ENCODE results near the gene HAPLN3.
"Not testable (repeated sequence)": the region's sequence is repeated elsewhere in the genome, so short reads cannot be mapped to it uniquely, and the experiment has no call there.

The HAPLN3 gene, protein sequence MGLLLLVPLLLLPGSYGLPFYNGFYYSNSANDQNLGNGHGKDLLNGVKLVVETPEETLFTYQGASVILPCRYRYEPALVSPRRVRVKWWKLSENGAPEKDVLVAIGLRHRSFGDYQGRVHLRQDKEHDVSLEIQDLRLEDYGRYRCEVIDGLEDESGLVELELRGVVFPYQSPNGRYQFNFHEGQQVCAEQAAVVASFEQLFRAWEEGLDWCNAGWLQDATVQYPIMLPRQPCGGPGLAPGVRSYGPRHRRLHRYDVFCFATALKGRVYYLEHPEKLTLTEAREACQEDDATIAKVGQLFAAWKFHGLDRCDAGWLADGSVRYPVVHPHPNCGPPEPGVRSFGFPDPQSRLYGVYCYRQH

DNA sequence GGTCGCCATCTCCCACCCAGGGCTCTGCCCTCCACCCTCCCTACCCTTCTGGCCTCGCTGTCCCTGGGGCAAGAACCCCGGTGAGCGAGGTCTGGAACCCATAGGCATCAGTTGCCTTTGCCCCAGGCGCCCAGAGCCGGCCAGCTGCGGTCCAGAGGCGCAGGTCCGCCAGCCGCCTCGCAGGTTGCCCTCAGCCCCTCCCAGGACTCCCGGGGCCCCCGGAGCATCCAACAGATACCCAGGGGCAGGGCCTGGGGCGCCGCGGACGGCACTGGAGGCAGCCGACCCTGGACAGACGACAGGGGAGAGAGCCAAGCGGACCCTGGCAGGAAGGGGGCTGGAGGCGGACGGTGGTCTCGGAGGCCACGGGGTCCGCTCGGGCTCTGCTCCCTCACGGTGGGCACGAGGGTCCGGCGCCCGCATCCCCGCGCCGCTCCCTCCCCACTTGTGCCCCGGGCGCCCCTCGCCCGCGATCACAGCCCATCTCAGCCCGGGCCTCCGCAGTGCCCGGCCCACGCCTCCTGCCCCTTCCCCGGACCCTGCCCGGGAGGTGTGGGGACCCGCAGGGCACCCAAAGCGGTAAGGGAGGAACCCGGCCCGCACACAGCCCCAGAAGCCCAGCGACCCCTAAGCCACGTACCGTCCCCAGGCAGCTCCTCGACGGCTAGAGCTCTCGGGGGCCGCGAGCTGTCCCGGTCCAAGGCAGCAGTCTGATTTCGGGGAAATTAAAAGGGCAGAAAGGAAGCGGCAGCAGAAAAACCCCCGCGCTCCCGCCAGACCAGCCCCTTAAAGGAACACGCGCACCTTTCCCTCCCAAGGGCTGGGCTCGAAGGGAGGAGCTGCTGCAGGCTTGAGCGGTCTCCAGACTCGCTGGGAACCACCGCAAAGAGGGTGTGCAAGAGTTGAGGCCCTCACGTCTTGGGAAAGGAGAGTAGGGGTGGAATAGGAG is at the start of gene HAPLN3:
TSS of gene HAPLN3 (minus strand) at position 726 of the 949 bp plus-strand sequence. CDS start 8,246 bp downstream, outside the sequence.
- no peak for DNase-seq

DNA sequence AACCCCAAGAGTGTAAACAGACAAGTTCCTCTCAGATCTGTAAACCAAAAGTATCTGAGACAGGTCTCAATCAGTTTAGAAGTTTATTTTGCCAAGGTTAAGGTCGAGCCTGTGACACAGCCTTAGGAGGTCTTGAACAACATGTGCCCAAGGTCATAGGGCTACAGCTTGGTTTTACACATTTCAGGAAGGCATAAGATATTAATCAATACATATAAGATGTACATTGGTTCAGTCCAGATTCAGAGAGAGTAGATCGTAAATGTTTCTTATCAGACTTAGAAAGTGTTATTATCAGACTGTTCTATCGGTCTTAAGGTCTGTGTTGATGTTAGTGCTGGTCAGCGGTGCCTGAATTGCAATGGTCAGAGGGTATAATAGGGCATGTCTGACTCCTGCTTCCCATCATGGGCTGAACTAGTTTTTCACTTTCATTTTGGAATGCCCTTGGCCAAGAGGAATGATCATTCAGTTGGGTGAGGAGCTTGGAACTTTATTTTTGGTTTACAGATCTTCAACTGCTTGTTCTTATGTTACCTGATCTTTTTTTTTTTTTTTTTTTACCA is 44.8 kb upstream of the HAPLN3 start:
- DNase-seq: no peak

DNA sequence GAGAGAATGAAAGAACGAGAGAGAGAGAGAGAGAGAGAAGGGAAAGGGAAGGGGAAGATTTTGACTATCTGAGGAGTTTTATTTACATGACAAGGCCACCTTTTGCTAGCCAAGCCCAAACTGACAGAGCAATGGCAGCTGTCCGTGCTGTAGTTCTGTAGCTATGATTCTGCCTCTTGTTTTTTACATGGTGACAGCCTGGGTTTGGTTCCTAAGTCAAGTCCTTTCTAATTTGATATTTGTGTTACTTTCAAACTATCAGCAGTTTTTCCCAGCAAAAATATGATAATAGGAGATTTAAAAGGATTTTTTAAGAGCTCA is 44.1 kb upstream of the HAPLN3 start:
- no peak for DNase-seq

DNA sequence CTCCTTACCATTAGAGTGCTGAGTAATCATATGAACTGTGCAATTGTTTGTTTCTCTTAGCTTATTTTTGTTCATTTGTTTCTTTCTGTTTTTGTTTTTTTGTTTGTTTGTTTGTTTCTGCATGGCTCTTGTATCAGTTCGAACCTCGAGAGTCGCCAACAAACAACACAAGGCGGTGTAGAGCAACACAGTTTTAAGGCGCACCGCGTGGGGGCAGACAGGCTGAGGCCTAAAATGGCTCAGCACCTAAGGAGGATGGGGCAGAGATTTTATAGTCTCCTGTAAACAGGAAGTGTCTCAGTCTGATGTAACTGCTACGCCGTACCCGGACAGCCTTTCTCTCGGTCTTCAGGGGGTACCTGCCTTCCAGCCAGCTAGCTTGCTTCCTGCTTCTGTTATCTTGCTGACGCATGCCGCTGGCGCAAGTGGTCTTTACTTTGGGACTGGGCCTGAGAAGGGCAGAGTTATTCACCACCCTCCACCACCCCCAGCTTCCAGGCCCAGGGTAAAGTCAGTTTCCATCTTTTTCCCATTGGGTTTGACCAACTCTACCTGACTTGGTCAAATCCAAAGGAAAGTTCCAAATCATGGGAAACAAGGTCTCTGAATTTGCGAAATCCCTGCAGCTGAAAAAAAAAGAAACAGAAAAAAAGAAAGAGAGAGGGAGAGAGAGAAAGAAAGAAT is 43.6 kb upstream of the HAPLN3 start:
- DNase-seq: no peak

DNA sequence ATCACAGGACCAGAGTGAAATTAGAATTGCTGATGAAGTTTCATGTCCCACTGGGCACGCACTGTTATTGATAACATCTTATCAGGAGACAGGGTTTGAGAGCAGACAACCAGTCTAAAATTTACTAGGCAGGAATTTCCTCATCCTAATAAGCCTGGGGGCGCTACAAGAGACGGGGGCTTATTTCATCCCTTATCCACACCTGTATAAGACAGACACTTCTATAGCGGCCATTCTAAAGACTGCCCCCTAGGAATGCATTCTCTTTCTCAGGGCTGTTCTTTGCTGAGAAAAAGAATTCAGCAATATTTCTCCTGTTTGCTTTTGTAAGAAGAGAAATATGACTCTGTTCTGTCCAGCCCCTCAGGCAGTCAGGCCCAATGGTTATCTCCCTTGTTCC is 39.1 kb upstream of the HAPLN3 start:
- DNase-seq: not testable (repeated sequence)

DNA sequence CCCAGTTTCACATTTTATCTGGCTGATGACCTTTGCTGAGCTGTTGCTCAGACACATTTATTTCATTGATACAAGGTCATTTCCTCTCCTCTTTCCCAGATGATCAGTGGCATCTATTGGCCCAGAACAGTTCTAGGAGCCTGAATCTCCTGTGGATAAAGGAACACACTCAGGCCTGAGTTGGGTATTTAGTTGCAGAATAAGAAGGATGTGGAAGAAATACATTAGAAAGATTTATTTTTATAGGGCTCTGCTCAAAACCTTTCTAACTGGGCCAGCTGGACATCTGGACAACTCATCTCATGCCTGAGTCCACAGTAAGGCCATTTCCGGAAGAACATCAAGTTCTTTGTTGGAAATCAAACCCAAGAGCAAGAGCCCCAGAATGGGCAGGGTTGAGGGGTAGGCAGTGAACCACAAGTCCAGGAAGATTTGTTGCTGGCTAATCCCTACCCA is 37.6 kb upstream of the HAPLN3 start:
- DNase-seq: no peak

DNA sequence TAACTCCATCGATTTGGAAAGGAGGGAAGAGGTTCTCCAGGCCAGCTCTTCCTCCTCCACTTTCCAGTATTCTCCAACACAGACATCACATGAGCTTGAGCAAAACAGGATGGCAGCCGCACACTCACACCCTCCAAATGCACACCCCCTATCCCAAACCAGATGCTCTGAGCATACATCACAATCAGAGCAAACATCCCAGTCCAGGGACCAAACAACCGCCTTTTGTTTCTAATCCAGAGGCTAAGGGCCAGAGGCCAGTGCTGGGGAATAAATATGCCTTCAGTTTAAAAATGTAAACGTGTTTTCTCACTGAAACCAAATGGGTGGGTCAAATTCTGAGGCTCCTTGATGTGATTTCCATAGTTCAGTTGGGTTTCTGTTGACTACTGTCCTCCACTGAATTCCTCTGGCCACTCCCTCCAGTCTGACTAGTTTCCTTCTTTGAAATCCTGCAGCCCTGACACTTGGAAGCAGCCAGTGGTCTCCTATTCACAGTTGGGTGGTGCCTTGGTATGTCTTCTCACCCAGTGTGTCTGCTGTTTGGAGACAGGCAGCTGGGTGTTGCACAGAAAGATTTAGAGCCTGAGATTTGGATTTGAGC is 37.0 kb upstream of the HAPLN3 start:
- no peak for DNase-seq

DNA sequence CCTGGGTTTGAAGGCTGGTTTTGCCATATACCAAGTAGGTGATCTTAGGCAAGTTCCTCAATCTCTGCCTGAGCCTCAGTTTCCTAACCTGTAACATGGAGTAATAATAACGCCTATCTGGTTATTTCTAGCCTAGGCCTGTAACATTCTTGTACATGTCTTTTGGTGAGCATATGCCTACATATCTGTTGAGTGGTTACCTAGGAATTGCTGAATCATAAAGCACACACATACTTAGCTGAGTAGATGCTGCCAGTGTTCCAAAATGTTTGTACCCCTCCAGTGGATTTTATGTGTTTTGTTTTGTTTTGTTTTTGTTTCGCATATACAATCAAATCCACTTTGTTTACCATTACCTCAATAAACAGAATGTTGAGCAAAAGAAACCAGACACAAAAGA is 35.2 kb upstream of the HAPLN3 start:
- no peak for DNase-seq

DNA sequence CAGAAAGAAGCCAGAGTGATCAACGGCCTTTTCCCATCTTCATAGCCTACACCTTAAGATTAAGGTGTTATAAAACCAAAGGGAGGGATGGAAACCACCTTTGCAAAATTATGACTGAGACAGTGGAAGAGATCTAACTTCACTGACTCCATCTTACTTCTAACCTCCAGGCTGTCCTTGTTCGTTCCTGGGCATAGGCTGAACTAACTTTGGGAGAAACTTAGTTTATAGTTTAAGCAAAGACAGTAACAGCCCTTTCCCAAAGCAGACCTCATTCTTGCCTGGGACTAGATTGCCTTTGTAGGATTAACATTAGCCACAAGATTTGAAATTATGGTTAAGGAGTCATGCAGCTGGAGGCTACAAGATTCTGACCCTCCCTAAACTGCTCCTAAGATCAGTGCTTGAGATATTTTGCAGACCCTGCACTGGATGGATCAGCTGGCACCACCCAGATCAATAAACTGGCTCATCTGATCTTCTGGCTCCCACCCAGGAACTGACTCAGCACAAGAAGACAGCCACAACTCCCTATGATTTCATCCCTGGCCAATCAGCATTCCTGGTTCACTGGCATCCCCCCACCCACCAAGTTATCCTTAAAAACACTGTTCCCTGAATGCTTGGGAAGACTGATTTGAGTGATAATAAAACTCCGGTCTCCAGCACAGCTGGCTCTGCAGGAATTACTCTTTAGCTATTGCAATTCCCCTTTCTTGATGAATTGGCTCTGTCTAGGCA is 34.2 kb upstream of the HAPLN3 start:
- not testable (repeated sequence) for DNase-seq

DNA sequence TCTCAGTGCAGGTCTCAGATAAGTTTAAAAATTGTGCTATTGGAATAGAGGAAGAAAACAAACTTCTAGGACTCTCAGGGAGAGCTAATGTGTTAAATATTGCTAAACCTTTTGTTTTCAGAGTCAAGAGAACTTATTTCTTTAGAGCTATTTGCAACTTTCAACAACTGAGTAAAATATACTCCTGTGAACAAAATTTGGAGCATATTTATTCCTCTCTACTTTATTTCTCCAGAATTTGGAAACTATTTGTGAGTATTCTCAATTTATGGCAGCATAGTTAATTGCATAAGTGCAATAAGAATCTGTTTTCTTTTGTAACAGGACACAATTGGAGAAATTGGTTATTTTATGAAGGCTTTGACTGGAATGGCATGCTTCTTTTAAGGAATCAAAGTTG is 32.8 kb upstream of the HAPLN3 start:
- DNase-seq: not testable (repeated sequence)

DNA sequence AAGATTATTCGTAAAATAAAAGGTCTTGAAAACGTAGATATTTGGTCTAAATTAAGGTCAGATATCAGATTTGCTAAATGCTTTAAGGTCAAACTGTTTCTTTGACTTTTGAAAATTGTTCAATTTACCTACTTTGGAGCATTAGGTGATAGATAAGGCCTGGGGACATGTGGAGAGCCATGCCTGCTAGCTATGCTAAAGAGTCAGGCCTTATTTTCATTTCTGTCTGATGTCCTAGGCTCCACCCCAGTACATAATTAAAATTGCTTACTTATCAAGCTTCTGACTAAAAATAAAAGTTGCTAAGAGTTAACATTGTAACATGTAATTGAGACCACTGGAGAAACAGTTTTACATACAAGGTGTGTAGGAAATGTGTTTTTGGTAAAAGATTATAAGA is 30.3 kb upstream of the HAPLN3 start:
- not testable (repeated sequence) for DNase-seq

DNA sequence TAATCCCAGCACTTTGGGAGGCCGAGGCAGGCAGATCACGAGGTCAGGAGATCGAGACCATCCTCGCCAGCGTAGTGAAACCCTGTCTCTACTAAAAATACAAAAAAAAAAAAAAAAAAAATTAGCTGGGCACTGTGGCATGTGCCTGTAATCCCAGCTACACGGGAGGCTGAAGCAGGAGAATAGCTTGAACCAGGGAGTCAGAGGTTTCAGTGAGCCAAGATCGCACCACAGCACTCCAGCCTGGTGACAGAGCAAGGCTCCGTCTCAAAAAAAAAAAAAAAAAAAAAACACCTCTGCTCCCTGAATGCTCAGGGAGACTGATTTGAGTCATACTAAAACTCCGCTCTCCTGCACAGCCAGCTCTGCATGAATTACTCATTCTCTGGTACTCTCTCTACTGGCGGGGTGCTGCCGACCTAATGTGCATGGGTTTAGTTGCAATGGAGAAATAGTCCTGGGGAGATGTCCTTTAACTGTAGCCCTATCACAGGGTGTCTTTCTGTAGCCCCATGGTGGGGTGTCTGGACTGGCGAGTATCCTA is 25.6 kb upstream of the HAPLN3 start:
- not testable (repeated sequence) for DNase-seq

DNA sequence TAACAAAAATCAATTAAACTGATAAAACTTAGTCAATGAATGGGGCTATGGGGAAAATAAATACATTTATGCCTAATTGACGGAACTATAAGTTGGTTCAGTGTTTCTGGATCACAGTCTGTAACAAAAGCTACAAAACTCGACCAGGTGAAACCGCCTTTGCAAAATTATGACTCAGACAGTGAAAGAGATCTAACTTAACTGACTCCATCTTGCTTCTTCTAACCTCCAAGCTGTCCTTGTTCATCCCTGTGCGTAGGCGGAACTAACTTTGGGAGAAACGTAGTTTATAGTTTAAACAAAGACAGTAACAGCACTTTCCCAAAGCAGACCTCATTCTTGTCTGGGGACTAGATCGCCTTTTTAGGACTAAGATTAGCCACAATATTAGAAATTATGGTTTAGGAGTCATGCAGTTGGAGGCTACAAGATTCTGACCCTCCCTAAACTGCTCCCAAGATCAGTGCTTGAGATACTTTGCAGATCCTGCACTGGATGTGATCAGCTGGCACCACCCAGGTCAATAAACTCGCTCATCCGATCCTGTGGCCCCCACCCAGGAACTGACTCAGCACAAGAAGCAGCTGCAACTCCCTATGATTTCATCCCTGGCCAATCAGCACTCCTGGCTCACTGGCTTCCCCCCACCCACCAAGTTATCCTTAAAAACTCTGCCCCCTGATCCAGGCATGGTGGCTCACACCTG is 25.0 kb upstream of the HAPLN3 start:
- no peak for DNase-seq

DNA sequence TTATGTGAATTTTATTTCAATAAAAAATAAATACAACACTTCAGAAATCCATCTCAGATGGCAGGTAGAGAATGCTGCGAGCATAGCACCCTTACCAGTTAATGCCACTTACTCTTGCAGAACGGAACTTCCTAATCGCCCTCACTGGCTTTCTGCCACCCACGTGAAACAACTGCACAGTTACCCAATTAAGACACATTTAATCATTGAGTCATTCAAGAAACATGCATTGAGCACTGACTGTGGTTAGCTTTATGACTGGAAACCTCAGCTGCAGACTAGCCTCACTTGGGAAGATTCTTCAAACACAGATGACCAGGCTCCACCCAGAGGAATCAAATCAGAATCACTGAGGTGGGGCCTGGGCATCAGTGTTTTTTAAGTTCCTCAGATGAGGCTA is 23.4 kb upstream of the HAPLN3 start:
- no peak for DNase-seq

DNA sequence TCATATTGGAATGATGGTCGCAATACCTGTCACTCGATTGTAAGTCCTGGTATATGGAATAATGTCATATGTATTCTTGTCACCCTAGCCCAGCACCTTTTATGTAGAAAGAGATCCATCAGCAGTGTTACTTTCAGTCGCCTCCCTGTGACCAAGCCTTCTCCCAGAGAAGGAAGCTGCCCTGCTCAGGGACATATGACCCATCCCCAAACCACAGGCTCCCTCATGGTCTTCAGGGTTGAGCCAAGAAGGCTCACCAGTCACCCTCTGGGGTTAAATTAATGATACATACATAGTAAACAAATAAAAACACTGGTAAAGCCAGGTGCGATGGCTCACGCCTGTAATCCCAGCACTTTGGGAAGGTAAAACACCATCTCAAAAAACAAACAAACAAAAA is 22.4 kb upstream of the HAPLN3 start:
- no peak for DNase-seq

DNA sequence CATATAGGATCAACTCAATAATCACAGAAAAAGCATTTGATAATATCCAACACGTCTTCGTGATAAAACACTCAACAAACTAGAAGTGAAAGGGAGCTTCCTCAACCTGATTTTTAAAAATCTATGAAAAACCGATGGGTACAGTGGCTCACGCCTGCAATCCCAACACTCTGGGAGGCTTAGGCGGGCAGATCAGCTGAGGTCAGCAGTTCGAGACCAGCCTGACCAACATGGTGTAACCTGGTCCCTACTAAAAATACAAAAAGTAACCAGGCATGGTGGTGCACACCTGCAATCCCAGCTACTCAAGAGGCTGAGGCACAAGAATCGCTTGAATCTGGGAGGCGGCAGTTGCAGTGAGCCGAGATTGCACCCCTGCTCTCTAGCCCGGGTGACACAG is 20.0 kb upstream of the HAPLN3 start:
- no peak for DNase-seq

DNA sequence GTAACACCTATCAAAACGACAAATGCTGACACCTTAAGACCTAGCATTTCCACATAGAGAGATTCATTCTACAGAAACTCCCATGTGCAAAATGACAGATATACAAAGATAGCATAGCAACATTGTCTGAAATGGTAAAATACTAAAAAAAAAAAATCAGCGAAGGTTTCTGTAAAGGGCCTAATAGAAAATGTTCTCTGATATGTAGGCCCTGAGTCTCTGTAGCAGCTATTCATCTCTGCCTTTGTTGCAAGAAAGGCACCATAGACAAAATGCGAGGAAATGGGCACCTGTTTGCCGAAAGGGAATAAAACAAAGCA is 18.5 kb upstream of the HAPLN3 start:
- no peak for DNase-seq

DNA sequence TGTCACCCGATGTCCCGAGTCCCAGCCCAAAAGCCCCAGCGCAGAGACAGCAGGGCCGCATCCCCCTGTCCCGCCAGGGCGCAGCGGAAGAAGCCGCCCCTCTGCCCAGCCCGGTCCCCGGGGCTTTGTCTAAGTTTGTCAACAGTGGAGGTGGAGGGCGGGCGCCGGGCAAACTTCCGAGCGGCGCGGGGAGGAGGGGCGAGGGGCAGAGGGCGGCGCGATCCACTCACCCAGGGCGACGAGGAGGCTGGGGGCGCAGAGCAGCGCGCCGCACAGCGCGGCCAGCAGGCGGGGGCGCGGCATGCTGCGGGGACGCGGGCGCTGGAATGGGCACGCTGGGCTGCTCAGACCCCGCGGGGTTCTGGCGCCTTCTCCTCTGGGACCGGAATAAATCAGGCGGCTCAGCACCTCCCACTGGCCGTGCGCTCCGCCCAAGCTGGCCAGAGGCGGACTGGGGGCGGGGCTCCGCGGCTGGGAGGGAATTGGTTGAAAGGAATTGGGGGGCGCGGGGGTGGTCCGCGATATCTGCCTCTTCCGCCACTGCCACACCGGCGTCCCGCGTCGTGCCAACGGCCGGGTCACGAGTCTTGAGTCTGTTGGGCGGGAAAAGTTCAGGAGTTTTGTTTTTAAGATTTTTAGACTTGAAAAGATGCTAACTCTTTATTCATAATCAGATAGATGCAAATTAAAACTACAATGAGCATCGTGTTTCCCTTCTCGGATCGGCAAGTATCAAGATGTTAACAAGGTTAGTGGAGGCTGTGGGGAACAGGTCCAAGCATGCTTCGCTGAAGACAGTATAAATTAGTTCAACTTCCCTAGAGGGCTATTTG is 17.9 kb upstream of the HAPLN3 start, which contains the start of gene MFGE8:
TSS of gene MFGE8 (minus strand) at position 363 of the 833 bp plus-strand sequence. CDS start at position 303, 60 bp downstream.
- DNase-seq: no peak

DNA sequence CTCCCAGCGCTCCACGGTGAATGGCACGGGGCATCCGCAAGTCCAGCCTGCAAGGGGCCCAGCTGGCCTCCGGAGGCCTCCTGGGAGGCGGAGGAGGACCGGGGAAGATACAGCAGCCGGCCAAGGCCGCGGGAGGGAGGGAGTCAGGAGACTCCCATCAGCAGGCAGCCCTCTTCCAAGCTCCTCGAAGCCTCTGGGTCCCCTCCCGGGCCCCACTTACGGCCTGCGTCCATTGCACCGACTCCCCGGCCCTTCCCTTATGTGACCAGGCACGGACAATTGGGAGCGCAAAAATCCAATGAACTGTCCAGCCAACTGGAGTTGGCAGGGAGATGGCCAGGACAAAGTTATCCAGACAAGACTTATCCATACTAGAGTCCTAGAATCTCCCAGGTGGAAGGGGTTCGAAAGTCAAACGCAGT is 17.2 kb upstream of the HAPLN3 start:
- DNase-seq: no peak

DNA sequence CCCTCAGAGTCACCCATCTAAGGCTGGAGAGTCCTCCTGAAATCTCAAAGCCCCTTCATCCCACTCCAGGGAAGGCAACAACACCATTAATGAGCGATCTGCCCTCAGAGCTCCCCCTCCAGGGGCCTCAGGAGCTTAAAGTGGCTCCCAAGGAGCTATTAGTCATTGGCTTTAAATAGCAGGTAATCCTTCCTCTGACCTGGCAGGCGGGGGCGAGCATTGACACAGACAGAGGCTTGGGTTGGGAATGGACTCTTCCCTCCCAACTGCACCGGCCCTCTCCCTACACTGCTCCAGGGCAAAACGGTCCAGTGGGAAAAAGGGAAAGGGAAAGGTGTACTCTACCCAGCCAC is 16.4 kb upstream of the HAPLN3 start:
- no peak for DNase-seq

Data from NCI-H187 treated with DMSO at 0.1 percent for 48 hours (cell line).